HL-60/S4 treated with retinoic acid at 250 ng/mL for 4 days and 3 days (cell line): ENCODE data around the gene UGT1A6.

Source experiments
- in situ Hi-C: fragments of 300-500 bp; cut with MboI; formaldehyde crosslinking; loops from 2 replicates; pipeline ENCODE4 v1.7.0; 2022; ENCODE audit warnings: low sequenced_read_pairs

UGT1A6 gene

DNA sequence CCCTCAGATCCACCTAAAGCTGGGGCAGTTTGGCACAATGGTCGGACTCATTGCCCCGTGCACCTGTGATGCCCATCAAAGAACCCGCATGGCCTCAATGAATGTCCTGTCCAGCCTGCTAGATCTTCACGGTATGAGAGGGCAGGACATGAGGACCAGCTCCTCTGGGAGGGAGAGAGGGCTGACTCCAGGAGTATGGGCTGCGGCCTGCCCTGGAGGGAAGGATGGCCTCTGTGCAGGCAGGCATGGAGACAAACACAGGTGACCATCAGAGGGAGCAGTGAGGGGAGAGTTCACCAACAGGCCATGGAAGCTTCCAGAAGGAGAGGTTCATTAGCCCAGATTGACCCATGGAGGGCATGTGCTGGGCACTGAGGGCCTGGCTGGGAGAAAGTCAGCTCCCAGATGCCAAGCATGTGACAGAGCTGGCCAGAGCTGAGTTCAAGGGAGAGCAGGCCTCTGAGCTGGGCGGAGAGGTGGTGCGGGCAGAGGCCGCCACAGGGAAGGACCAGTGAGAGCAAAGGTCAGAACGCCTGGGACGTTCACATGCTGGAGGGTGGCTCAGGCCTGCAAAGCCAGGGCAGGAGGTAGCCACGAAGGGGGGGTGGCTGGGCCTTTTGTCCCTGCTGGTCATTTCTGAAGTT lies 125.4 kb downstream of the UGT1A6 start:
- in situ Hi-C loops = no loop called here

GRCh38 chr2:233818639-233819621 lies 126.2 kb downstream of the UGT1A6 start:
- in situ Hi-C loops = no loop called here

DNA sequence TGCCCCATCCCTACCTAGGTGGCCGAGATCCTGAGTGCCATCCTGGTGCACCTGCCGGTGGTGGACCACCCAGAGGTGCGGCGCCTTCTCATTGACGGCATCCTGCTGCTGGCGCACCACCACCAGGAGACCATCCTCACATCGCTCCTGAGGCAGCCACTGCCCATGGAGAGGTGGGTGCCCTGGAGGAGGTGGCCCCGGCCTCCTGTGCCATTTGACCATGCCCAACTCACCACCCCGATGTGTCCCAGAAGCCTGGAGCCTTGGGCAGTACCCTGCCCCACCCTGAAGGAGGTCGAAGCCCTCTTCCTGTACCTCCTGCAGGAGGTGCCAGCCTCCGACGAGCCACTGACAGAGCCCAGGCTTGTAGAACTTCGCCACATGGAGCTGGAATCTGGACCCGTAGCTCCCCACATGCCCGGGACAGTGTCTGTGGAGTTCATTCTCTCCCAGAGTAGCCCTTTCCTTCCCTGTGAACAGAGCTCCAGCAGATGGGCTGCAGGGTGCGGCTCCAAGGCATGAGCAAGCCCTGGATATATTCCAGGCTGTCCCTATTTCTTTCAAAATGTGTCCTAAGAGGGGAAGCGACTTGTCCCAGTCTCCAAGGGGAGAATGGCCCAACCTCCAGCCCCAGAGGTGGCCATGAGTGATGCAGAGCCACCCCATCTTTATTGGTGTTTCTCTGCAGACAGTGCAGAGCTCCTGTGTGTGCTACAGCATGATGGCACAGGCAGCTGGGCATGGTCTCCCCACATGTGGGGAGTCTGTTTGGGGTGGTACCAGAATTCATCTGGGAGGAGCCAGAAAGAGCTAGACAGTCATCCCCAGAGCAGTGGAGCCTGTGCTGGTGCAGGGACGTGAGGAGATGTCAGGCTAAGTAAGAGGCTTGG lies 127.4 kb downstream of the UGT1A6 start:
- in situ Hi-C loops = no loop called here

DNA sequence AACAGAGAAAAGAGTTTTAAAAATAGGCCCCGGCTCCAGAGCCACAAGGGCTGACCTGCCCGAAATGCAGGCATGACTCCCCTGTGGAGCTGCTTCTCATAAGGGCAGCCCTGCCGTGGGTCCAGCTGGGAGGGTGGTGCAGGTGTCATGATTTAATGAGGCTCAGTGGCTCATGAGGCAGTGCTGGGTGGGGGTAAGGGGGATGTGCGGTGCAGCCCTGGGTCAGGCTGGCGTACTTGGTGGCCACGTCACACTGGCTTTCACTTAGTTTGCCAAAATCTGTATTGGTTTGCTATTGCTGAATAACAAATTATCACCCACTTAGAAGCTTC lies 128.1 kb downstream of the UGT1A6 start:
- in situ Hi-C loops = no loop called here

DNA sequence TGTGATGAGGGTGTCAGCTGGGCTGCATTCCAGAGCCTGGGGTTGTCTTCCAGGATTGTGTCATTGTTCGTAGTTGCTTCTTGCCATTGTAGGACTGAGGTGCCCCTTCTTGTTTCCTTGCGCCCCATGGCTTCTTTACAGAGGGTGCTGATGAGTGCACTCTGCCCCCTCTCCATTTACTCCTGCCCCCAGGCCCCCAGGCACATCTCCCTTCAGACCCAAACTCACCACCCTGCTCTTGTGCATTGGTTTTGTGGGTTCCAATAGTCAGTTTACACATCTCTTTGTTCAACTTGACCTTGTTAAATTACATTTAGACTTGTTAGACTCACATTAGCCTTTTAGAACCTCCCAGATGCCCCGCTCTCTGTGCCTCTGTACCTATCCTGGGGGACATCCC lies 128.5 kb downstream of the UGT1A6 start:
- in situ Hi-C loops = no loop called here

GRCh38 chr2:233821709-233822100 lies 129.0 kb downstream of the UGT1A6 start:
- in situ Hi-C loops = no loop called here

- in situ Hi-C loops = no loop called here
These were observed 129.5 kb downstream of the UGT1A6 start for GRCh38 chr2:233822101-233822771.
